Loucy (cell line): Measurements from ENCODE around the gene CNDP1.

Source experiments
- H2AFZ ChIP-seq: fragments of 200-600 bp; sonication (generic); 2 replicates; pipeline ENCODE4 v1.6.0; 2016; ENCODE audit warnings: antibody characterized with exemption, mild to moderate bottlenecking, low read length, moderate library complexity
- H3F3A ChIP-seq: fragments of 200-600 bp; 2 replicates; pipeline ENCODE4 v1.6.0; 2016; ENCODE audit warnings: antibody characterized with exemption, low read depth, mild to moderate bottlenecking
- H3K27me3 ChIP-seq: fragments of 200-600 bp; sonication (generic); 2 replicates; pipeline ENCODE4 v1.6.1; 2014; ENCODE audit warnings: low read length, mild to moderate bottlenecking; ENCODE audit not compliant: insufficient read depth, poor library complexity, severe bottlenecking
- H3K36me3 ChIP-seq: fragments of 200-600 bp; sonication (generic); 2 replicates; pipeline ENCODE4 v1.6.1; 2016; ENCODE audit warnings: low read length; ENCODE audit not compliant: insufficient read depth
- H3K4me1 ChIP-seq: fragments of 200-600 bp; sonication (generic); 2 replicates; pipeline ENCODE4 v1.5.1; 2014; ENCODE audit warnings: low read length, mild to moderate bottlenecking; ENCODE audit not compliant: insufficient read depth, poor library complexity, severe bottlenecking
- H3K4me2 ChIP-seq: fragments of 200-600 bp; sonication (generic); 2 replicates; pipeline ENCODE4 v1.6.0; 2014; ENCODE audit warnings: antibody characterized with exemption, low read length, low read depth, mild to moderate bottlenecking; ENCODE audit not compliant: poor library complexity, severe bottlenecking
- H3K4me3 ChIP-seq: fragments of 200-600 bp; sonication (generic); 2 replicates; pipeline ENCODE4 v1.5.1; 2014; ENCODE audit warnings: low read length, mild to moderate bottlenecking, mixed read lengths; ENCODE audit not compliant: poor library complexity, severe bottlenecking
- H3K79me2 ChIP-seq: fragments of 200-600 bp; sonication (generic); 2 replicates; pipeline ENCODE4 v1.6.1; 2014; ENCODE audit warnings: low read length; ENCODE audit not compliant: insufficient read depth
- H3K9ac ChIP-seq: fragments of 200-600 bp; sonication (generic); 2 replicates; pipeline ENCODE4 v1.6.0; 2014; ENCODE audit warnings: mild to moderate bottlenecking, low read depth, low read length, moderate library complexity; ENCODE audit not compliant: poor library complexity, severe bottlenecking
- H3K9me2 ChIP-seq: fragments of 200-600 bp; sonication (generic); replicated peaks from 2 replicates; pipeline ENCODE4 v1.6.1; 2016; ENCODE audit warnings: low read depth, low read length, mixed read lengths
- H3K9me3 ChIP-seq: fragments of 200-600 bp; sonication (generic); 2 replicates; pipeline ENCODE4 v1.6.1; 2014; ENCODE audit warnings: mild to moderate bottlenecking, antibody characterized with exemption, low read length, low read depth; ENCODE audit not compliant: insufficient read depth
- H4K20me1 ChIP-seq: fragments of 200-600 bp; sonication (generic); 2 replicates; pipeline ENCODE4 v1.6.0; 2014; ENCODE audit warnings: antibody characterized with exemption, low read length, mild to moderate bottlenecking; ENCODE audit not compliant: insufficient read depth, poor library complexity, severe bottlenecking
- EZH2phosphoT487 ChIP-seq: fragments of 200-600 bp; IDR thresholded peaks from 2 replicates; pipeline ENCODE4 v1.6.1; 2018; ENCODE audit warnings: antibody characterized with exemption, mild to moderate bottlenecking, moderate library complexity, borderline replicate concordance
- TF ChIP-seq, protein P1 (sequence below): fragments of 200-600 bp; sonication (generic); conservative IDR thresholded peaks from 2 replicates; pipeline ENCODE4 v1.5.1; 2014; ENCODE audit warnings: mild to moderate bottlenecking, antibody characterized with exemption, low read length

The CNDP1 gene

DNA sequence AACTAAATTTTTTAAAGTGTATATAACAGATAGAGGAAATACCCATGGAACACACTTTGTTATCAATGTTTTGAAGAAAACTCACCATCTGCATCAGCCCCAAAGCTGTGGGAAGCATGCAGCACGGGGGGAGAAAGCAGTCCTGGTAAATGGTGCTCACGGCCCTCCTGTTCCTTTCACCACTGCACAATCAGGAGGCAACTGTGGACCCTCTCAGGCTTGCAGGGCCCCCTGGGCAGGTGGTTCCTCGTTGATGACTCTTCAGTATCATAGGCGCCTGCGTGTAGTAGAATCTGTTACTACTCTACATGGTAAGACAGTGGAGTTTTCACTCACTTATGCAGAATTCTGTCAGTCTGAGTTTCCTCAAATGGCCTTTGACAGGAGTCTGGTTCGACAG, 4.9 kb upstream of the CNDP1 start:
- Histone ChIP-seq H3K4me3 (no peak overlapping the region), H2AFZ (no peak overlapping the region), H3K79me2 (no peaks in the 10 kb centered on the region), H3F3A (no peaks in the 10 kb centered on the region), H3K36me3 (no peaks in the 10 kb centered on the region), H3K9ac (no peak overlapping the region), H3K4me2 (no peak overlapping the region), H3K9me2 (no peaks in the 10 kb centered on the region), H3K9me3 (no peaks in the 10 kb centered on the region), H4K20me1 (no peaks in the 10 kb centered on the region), H3K4me1 (no peaks in the 10 kb centered on the region), H3K27me3 (no peaks in the 10 kb centered on the region)
- no peak for TF ChIP-seq EZH2phosphoT487
- TF ChIP-seq, protein P1, sequence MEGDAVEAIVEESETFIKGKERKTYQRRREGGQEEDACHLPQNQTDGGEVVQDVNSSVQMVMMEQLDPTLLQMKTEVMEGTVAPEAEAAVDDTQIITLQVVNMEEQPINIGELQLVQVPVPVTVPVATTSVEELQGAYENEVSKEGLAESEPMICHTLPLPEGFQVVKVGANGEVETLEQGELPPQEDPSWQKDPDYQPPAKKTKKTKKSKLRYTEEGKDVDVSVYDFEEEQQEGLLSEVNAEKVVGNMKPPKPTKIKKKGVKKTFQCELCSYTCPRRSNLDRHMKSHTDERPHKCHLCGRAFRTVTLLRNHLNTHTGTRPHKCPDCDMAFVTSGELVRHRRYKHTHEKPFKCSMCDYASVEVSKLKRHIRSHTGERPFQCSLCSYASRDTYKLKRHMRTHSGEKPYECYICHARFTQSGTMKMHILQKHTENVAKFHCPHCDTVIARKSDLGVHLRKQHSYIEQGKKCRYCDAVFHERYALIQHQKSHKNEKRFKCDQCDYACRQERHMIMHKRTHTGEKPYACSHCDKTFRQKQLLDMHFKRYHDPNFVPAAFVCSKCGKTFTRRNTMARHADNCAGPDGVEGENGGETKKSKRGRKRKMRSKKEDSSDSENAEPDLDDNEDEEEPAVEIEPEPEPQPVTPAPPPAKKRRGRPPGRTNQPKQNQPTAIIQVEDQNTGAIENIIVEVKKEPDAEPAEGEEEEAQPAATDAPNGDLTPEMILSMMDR: no peak

DNA sequence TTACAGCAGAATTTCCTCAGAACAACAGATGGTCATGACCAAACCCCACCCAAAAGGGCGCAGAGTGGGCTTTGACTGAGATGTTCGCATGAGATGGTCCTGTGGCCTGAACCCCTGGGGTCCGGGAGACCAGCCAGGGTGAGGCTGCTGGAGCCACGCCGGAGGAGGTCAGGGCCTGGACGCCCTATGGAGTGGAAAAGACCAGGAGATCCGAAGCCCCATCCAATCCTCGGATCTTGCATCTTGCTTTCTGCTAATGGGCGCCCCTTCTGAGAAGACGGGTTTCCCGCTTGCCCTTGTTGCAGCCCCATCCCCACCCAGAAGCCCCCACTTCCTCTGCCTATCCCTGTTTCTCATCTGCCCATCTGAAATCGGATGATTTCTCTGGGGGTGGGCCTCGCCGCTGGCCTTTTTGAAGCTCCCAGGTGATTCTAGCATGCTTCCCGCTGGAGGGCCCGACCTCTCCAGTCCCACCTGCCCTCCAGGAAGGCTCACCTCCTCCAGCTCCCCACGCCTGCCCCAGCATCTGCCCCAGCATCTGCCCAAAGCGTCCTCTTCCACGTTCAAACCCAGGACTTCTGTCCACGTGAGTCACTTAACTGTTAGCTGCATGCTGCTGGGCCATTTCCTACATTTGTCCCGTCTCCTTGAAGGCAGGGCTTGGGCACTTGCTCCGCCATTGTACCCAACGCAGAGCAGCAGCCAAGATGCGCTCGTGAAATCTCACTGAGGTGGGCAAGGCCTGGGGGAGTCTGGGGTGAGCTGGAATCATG, 4.3 kb upstream of the CNDP1 start:
- Histone ChIP-seq H3K9ac (no peak overlapping the region), H3K4me2 (no peak overlapping the region), H3K27me3 (no peaks in the 10 kb centered on the region), H3K36me3 (no peaks in the 10 kb centered on the region), H4K20me1 (no peaks in the 10 kb centered on the region), H3F3A (no peaks in the 10 kb centered on the region), H3K4me1 (no peaks in the 10 kb centered on the region), H3K9me2 (no peaks in the 10 kb centered on the region), H3K79me2 (no peaks in the 10 kb centered on the region), H2AFZ (no peak overlapping the region), H3K9me3 (no peaks in the 10 kb centered on the region), H3K4me3 (no peak overlapping the region)
- no peak for TF ChIP-seq EZH2phosphoT487
- TF ChIP-seq, protein P1: no peak

DNA sequence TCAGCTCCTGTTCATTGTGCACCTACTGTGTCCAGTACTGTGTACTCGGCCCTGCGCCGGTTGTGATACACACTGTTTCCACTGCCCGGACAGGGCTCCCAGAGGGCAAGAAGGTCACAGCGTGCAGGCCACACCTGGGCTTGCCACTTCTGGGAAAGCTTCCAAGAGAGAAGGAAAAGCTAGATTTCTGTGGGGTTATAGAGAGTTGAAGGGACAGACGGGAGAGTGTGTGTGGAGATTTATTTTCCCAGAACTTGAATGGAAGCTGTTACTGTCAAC, 3.8 kb upstream of the CNDP1 start:
- H3K9ac ChIP-seq: no peak overlapping the region

More for the DNA sequence above, 3.8 kb upstream of the CNDP1 start:
- Histone ChIP-seq H3K9me3 (no peaks in the 10 kb centered on the region), H3K4me3 (no peak overlapping the region), H2AFZ (no peak overlapping the region), H3K36me3 (no peaks in the 10 kb centered on the region), H3K79me2 (no peaks in the 10 kb centered on the region), H4K20me1 (no peaks in the 10 kb centered on the region), H3K4me1 (no peaks in the 10 kb centered on the region), H3K9me2 (no peaks in the 10 kb centered on the region), H3K4me2 (no peak overlapping the region), H3F3A (no peaks in the 10 kb centered on the region), H3K27me3 (no peaks in the 10 kb centered on the region)
- no peak for TF ChIP-seq EZH2phosphoT487
- TF ChIP-seq, protein P1: no peak
